HG03095 (cell line): Measurements from ENCODE around the gene ENOPH1.
A peak's percentile ranks its signal among the peaks of the same experiment; 100 is the strongest.
"Not testable (repeated sequence)": the region's sequence is repeated elsewhere in the genome, so short reads cannot be mapped to it uniquely, and the experiment has no call there.

Experiments
- ATAC-seq: cut with Tn5 transposase; IDR thresholded peaks from one replicate; pipeline ENCODE4 v1.9.1; 2021; ENCODE audit warnings: moderate library complexity; ENCODE audit not compliant: unreplicated experiment

ENOPH1 gene

GRCh38 chr4:82430193-82430963, at the start of gene ENOPH1, which contains the start of gene HNRNPDL:
ENOPH1 (plus strand) TSS chr4:82430590; CDS start chr4:82430830, 240 bp downstream.
HNRNPDL (minus strand) TSS chr4:82430462; CDS start chr4:82429690, 772 bp downstream.
- ATAC-seq = peak; percentile 77

GRCh38 chr4:82380831-82381230, 49.6 kb upstream of the ENOPH1 start:
- no peak for ATAC-seq

DNA sequence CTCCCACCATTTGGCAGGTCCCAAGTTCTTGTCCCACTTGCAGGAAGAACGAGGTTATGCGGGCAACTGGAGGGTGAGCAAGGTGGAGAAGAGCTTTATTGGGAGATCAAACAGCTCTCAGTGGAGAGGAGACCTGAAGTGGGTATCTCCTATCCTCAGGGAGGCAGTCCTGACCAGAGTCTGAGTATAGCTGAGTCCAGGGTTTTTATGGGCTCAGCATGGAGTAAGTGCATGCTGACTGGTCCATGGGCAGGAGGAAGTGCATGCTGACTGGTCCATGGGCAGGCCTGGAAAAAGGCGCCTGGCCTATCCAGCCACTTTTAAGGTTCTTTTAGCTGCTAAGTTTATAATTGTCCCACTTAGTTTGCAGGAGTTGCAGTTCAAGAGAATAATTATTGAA, 49.2 kb upstream of the ENOPH1 start:
- no peak for ATAC-seq

DNA sequence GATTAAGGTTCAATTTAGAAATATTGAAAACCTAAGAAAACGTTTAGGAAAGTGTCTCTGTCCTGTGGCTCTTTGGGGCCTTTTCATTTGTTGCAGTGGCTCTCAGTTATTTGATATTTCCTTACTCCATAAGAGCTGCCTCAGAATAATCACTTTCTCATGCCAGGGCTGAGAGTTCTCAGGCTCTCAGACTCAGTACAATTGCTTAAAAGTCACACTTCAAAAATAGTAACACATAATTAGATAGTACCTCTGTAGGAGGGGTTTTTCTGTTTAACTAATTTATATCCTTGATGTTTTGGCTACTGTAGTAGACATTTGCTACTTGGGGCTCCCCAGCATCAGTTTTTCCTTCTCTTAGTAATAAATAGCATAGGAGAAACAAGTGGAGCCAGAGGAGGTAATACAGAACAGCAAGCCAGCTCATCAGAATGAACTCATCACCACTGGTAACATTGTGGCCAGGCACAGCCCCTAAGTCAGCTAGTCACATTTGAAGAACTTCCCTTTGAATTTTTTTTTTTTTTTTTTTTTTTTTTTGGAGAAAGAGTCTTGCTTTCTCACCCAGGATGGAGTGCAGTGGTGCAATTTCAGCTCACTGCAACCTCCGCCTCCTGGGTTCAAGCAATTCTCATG, 48.6 kb upstream of the ENOPH1 start:
- ATAC-seq = no peak

DNA sequence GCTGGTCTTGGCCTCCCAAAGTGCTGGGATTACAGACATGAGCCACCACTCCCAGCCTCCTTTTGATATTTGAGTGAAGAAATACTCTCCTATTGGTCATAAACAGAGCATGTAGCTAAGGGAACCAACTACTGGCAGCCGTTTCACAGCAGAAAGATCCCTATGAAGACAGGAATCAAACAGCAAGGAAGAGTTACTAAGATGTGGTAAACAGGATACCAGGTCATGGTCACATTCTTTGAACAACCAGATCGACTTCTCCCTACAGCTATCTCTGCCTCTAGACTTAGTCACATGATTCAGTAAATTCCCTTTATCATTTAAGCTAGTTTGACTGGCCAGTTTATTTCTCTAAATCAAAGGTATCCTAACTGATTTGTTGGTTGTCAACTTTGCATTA, 47.6 kb upstream of the ENOPH1 start:
- ATAC-seq = no peak

DNA sequence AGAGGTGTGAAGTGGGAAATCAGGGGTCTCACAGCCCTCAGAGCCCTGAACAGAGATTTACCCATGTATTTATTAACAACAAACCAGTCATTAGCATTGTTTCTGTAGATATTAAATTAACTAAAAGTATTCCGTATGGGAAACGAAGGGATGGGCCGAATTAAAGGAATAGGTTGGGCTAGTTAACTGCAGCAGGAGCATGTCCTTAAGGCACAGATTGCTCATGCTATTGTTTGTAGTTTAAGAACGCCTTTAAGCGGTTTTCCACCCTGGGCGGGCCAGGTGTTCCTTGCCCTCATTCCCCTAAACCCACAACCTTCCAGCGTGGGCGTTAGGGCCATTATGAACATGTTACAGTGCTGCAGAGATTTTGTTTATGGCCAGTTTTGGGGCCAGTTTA, 44.1 kb upstream of the ENOPH1 start:
- ATAC-seq = not testable (repeated sequence)

DNA sequence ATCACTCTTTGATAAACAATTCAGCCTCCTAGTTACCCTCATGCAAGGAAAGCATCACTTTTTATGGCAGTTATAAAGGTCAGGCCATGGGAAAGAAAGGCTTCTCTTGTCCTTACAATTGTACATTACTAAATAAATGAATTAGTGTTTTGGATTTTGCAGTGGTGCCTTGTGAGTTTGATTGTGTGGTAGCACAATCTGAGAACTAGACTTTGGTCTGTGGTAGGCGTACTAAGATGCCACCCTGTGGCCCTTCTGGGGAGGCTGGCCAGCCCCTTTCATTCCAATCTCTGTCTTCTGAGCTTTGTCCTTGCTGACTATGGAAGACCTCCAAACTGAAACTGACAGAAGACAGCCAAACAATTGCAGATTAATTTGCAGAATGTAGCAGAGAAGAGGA, 42.0 kb upstream of the ENOPH1 start:
- no peak for ATAC-seq

DNA sequence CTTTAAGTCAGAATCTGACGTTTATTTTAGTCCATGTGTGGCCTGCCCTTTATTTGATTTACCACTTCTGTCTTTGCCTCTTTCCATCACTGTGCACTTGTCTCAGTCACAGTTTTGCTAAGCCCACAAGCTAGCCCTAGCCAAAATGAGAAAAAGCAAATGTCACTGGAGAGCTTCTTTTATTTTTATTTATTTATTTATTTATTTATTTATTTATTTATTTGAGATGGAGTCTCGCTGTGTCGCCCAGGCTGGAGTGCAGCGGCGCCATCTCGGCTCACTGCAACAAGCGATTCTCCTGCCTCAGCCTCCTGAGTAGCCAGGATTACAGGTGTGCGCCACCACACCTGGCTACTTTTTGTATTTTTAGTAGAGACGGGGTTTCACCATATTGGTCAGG, 40.3 kb upstream of the ENOPH1 start:
- ATAC-seq = not testable (repeated sequence)

GRCh38 chr4:82394896-82395295, 35.5 kb upstream of the ENOPH1 start:
- ATAC-seq = no peak

DNA sequence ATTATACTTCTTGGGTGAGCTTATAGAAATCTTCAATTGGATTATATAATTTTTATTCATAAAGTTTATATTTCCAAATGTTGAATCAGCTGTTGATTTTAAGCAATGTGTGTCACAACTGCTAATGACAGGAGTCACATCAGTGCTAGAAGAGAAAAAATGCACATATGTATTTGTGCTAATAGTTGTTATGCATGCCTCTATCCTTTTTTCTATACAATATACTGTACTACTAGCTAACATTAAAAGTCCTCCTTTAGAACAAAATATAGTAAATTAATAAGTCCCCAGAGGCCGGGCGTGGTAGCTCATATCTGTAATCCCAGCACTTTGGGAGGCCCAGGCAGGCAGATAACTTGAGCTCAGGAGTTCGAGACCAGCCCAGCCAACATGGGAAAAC, 32.9 kb upstream of the ENOPH1 start:
- no peak for ATAC-seq

DNA sequence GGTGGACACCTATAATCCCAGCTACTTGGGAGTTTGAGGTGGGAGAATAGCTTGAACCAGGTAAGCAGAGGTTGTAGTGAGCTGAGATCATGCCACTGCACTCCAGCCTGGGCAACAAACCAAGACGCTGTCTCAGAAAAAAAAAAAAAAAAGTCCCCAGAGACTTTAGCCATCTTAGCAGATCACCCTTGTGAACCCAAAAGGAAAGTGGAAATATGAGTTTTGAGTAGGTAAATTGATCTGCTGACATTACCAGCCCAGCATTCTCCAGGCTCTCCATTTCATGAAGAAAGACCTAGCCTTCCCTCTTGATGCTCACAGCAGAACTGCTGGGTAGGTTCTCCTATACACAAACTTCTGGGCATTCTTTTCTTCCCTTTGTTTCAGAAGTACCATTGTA, 32.1 kb upstream of the ENOPH1 start:
- ATAC-seq = no peak

DNA sequence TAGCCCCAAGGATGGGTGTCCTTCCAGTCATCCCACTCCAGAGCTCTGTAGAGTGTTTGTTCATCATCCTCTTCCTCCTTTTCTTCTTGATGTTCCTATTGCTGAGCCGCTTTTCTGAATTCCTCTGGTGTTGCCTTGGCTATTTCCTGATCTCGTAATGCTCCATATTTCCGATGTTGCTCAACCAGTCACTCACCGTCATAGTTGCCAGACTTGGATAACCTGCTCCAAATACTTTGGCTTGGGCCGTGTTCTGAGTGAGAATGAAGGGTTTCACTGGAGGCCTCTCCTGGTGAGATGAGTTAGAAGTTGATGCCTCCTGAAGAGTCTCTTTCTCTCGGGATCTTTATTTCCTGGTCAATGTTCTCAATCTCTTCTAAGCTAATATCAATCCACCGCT, 28.8 kb upstream of the ENOPH1 start:
- no peak for ATAC-seq

GRCh38 chr4:82402196-82402775, 28.1 kb upstream of the ENOPH1 start:
- ATAC-seq = no peak

DNA sequence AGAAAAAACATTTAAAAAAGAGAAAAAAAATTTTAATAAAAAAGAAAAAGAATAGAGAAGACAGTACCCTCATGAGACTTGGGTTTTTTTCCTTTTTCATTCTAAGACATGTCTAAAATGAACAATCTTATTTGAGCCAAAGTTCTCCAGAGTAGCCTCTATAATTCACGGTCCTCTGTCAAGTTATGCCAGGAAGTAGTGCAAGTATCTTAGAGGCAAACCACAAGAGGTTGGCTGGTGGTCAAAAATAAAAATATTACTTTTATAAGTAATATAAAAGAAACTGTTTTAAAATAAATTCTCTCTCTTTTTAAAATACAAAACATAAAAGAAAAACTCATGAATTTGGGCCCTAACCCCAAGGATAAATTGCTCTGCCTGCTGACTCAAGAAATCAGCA, 26.7 kb upstream of the ENOPH1 start:
- no peak for ATAC-seq

GRCh38 chr4:82415061-82415460, 15.3 kb upstream of the ENOPH1 start:
- ATAC-seq = not testable (repeated sequence)

- ATAC-seq = no peak
Measured at GRCh38 chr4:82415922-82416365, 14.4 kb upstream of the ENOPH1 start.

DNA sequence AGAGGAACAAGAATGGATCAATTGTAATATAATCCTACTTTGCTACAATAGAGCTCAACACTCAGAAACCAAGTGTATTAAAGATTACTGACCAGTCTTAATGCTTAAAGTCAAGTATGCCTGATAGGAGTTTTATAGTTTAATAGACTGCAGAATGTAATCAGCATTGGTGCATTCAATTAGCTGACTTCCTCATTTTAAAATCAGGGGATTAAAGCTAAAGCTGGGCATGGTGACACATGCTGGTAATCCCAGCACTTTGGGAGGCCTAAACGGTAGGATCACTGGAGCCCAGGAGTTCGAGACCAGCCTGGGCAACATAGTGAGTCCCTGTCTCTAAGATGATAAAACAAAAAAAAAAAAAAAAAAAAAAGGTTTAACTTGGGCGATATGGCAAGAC, 10.9 kb upstream of the ENOPH1 start:
- ATAC-seq = no peak

DNA sequence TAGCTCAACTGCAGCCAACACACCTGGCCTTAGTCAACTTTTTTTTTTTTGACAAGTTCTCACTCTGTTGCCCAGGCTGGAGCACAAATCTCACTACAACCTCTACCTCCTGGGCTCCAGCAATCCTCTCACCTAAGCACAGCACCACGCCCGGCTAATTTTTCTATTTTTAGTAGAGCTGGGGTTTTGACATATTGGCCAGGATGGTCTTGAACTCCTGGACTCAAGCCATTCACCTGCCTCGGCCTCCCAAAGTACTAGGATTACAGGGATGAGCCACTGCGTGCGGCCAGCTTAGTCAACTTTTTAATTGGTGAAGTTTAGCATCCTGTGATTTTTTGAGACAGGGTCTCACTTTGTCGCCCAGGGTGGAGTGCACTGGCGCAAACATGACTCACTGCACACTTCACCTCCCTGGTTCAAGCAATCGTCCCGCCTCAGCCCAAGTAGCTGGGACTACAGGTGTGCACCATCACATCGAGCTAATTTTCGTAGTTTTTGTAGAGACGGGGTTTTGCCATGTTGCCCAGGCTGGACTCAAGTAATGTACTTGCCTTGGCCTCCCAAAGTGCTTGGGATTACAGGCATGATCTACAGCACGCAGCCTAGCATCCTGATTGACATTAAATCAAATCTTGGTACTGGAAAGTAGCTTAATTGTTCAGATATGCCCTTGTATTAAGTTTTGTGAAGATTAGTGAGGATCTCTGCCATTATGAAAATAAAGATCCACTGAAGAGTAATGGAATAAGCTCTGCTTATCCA, 8.4 kb upstream of the ENOPH1 start:
- no peak for ATAC-seq

DNA sequence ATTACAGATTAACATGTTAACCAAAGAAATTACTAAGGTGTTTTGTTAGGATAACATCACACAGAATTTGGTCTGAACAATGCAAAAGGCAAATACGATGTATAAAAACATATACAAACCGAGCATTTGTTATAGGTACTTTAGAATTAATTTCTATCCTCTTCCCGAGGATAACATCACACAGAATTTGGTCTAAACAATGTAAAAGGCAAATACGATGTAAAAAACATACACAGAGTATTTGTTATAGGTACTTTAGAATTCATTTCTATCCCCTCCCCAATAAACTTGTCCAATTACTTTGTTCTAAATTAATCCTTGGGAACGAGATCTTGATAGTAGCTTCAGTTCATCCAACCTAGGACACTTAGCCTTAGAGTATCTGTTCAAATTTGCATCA, 7.8 kb upstream of the ENOPH1 start:
- ATAC-seq = no peak

DNA sequence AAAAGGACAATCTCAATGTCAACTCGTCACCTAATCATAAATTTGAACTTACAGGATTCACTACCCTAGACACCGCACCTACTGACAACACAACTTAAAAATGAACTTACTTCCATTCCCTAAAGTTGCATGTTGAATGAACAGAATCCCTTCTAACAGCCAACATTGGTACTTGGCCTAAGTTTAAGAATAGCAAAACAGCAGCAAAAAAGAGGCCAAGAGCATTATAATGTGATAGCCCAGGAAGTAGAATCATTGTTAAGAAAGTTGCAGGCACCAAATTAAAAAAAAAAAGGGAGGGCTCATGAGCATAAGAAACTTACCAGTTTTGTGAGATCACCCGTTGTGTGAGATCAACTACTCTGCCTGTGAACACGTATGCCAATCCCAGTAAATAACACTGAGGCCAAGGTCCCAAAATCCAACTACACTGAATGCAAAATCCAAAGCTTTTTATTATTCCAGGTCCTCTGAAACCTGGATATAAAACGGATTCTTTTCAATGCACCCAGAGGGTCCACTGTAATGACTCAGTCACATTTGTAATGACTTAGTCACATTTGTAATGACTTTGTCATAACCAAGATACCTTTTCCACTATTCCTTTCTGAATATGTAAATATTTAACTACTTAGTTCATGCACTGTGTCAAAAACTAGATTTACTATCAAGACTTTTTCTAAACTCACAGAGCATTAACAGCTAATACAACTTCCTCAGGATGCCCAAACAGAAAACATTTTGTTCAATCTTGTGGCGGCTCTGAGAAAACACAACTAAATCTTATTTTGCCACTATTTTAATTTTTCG, 6.9 kb upstream of the ENOPH1 start:
- ATAC-seq = no peak

- no peak for ATAC-seq
Measured at GRCh38 chr4:82425478-82425877, 4.9 kb upstream of the ENOPH1 start.
